Panc1 (cell line): ENCODE results near the gene DSCAML1. TPM values are rescaled to one million over a fixed set of nuclear protein-coding genes. Genes with fewer than 3 reads are reported as not detected.

Source experiments
- ATAC-seq: fragments of 200-7000 bp; cut with Tn5 transposase; 2 replicates; pipeline ENCODE4 v1.9.1; 2020; ENCODE audit warnings: mild to moderate bottlenecking, moderate library complexity
- BruUV-seq: library from RNA; stranded (reverse); fragments of 400-500 nt; replicated peaks from 2 replicates; lab custom pipeline; 2021; lab: Mats Ljungman, UMichigan
- CTCF ChIA-PET: fragments of 300-600 bp; sonication (Branson Sonifier 250); formaldehyde crosslinking; loops from one replicate; lab custom pipeline; 2022; ENCODE audit warnings: antibody characterized with exemption; lab: Charles Lee
- POLR2A ChIA-PET: fragments of 300-600 bp; sonication (Branson Sonifier 250); formaldehyde crosslinking; loops from one replicate; lab custom pipeline; 2022; ENCODE audit warnings: antibody characterized with exemption; lab: Charles Lee
- DNase-seq: peaks from one replicate; pipeline ENCODE4 v3.0.0-alpha.2; 2010; ENCODE audit warnings: low read depth, low spot score
- H3K27ac ChIP-seq: 2 replicates; pipeline ENCODE4 v1.5.1; 2011; ENCODE audit warnings: mild to moderate bottlenecking, low read length, inconsistent platforms
- H3K27me3 ChIP-seq: fragments of 200-500 bp; sonication (Bioruptor generic); 2 replicates; pipeline ENCODE4 v1.6.0; 2014; ENCODE audit warnings: low read length, inconsistent platforms; ENCODE audit not compliant: control insufficient read depth, insufficient read depth
- H3K36me3 ChIP-seq: fragments of 200-500 bp; sonication (Bioruptor generic); 2 replicates; pipeline ENCODE4 v1.5.1; 2014; ENCODE audit warnings: inconsistent platforms, mild to moderate bottlenecking, low read length, moderate library complexity; ENCODE audit not compliant: control insufficient read depth, insufficient read depth
- H3K4me1 ChIP-seq: 2 replicates; pipeline ENCODE4 v1.5.1; 2011; ENCODE audit warnings: inconsistent platforms, mild to moderate bottlenecking, low read length, moderate library complexity; ENCODE audit not compliant: control insufficient read depth, insufficient read depth
- H3K4me3 ChIP-seq, 2 experiments: 2 replicates each; pipeline ENCODE4 v1.5.1; 2011 to 2012; ENCODE audit warnings: low read depth in 2 of 2, low read length in 2 of 2, mild to moderate bottlenecking in 2 of 2, inconsistent platforms in 1 of 2, moderate library complexity in 1 of 2
- H3K9me3 ChIP-seq: fragments of 200-500 bp; sonication (Bioruptor generic); 2 replicates; pipeline ENCODE4 v1.5.1; 2014; ENCODE audit warnings: low read depth, mild to moderate bottlenecking, inconsistent platforms, low read length, moderate library complexity; ENCODE audit not compliant: control insufficient read depth, insufficient read depth
- POLR2AphosphoS5 ChIP-seq: IDR thresholded peaks from 2 replicates; pipeline ENCODE4 v1.6.1; 2012; ENCODE audit warnings: mild to moderate bottlenecking, low read depth, low read length, moderate library complexity
- SIN3A ChIP-seq: IDR thresholded peaks from 2 replicates; pipeline ENCODE4 v1.6.1; 2012; ENCODE audit warnings: low read depth, mild to moderate bottlenecking, low read length, moderate library complexity, borderline replicate concordance; ENCODE audit not compliant: insufficient read depth
- TCF7L2 ChIP-seq: IDR thresholded peaks from 2 replicates; pipeline ENCODE4 v1.6.1; 2011; ENCODE audit warnings: mild to moderate bottlenecking, low read depth, low read length, inconsistent platforms
- in situ Hi-C: cut with HindIII; loops from 2 replicates; pipeline ENCODE4 v1.10.0; 2016; ENCODE audit warnings: low sequenced_read_pairs, low pct_unique_long_range_greater_than_20kb
- intact Hi-C: fragments of 100-400 bp; cut with micrococcal nuclease; formaldehyde crosslinking; loops from one replicate; pipeline ENCODE4 v1.10.0; 2022; ENCODE audit not compliant: unreplicated experiment
- total RNA-seq: library from RNA; stranded (reverse); gene quantifications from one replicate; pipeline ENCODE4 v1.2.1, GENCODE V29; 2021; ENCODE audit not compliant: unreplicated experiment
- TF ChIP-seq, protein P1 (sequence below), 2 experiments: IDR thresholded peaks; 2 replicates each; pipeline ENCODE4 v1.6.1; 2011 to 2012; ENCODE audit warnings: low read depth in 2 of 2, control low read depth in 1 of 2, low read length in 1 of 2, mild to moderate bottlenecking in 1 of 2, moderate library complexity in 1 of 2; ENCODE audit not compliant: insufficient read depth in 1 of 2
- TF ChIP-seq, protein P2 (sequence below): fragments of 450-650 bp; IDR thresholded peaks from 2 replicates; pipeline ENCODE4 v1.5.1; 2017; ENCODE audit warnings: mild to moderate bottlenecking

The DSCAML1 gene
- total RNA-seq, 1 experiment from 2014 or later = 1.6 TPM

GRCh38 chr11:117794772-117795629, 2.0 kb downstream of the DSCAML1 start:
- H3K27me3 ChIP-seq = peaks cover 32% of the 10 kb centered on the region
- in situ Hi-C loops (no loop called here), intact Hi-C loops (no loop called here)
- H3K4me3 ChIP-seq = no peak overlapping the region
- TF ChIP-seq, protein P1, sequence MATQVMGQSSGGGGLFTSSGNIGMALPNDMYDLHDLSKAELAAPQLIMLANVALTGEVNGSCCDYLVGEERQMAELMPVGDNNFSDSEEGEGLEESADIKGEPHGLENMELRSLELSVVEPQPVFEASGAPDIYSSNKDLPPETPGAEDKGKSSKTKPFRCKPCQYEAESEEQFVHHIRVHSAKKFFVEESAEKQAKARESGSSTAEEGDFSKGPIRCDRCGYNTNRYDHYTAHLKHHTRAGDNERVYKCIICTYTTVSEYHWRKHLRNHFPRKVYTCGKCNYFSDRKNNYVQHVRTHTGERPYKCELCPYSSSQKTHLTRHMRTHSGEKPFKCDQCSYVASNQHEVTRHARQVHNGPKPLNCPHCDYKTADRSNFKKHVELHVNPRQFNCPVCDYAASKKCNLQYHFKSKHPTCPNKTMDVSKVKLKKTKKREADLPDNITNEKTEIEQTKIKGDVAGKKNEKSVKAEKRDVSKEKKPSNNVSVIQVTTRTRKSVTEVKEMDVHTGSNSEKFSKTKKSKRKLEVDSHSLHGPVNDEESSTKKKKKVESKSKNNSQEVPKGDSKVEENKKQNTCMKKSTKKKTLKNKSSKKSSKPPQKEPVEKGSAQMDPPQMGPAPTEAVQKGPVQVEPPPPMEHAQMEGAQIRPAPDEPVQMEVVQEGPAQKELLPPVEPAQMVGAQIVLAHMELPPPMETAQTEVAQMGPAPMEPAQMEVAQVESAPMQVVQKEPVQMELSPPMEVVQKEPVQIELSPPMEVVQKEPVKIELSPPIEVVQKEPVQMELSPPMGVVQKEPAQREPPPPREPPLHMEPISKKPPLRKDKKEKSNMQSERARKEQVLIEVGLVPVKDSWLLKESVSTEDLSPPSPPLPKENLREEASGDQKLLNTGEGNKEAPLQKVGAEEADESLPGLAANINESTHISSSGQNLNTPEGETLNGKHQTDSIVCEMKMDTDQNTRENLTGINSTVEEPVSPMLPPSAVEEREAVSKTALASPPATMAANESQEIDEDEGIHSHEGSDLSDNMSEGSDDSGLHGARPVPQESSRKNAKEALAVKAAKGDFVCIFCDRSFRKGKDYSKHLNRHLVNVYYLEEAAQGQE (IDR thresholded peaks at IDR 0.05; ENCODE audit: insufficient read depth in 1 of 2, low read depth in 2 of 2, low read length in 1 of 2) = no peak
- TF ChIP-seq TCF7L2 = no peak
- TF ChIP-seq POLR2AphosphoS5 = no peak
- TF ChIP-seq, protein P2, sequence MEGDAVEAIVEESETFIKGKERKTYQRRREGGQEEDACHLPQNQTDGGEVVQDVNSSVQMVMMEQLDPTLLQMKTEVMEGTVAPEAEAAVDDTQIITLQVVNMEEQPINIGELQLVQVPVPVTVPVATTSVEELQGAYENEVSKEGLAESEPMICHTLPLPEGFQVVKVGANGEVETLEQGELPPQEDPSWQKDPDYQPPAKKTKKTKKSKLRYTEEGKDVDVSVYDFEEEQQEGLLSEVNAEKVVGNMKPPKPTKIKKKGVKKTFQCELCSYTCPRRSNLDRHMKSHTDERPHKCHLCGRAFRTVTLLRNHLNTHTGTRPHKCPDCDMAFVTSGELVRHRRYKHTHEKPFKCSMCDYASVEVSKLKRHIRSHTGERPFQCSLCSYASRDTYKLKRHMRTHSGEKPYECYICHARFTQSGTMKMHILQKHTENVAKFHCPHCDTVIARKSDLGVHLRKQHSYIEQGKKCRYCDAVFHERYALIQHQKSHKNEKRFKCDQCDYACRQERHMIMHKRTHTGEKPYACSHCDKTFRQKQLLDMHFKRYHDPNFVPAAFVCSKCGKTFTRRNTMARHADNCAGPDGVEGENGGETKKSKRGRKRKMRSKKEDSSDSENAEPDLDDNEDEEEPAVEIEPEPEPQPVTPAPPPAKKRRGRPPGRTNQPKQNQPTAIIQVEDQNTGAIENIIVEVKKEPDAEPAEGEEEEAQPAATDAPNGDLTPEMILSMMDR = no peak
- TF ChIP-seq SIN3A = no peak
- peaks cover 10% of the 10 kb centered on the region for H3K4me1 ChIP-seq
- DNase-seq (no peak), ATAC-seq (no peak)
- H3K27ac ChIP-seq = no peak overlapping the region
- ChIA-PET CTCF (no interaction called here), POLR2A (no interaction called here)
- H3K36me3 ChIP-seq = no peaks in the 10 kb centered on the region; the same call in 1 of the 2 replicates
- no TSS peak for BruUV-seq
- H3K9me3 ChIP-seq = no peaks in the 10 kb centered on the region

DNA sequence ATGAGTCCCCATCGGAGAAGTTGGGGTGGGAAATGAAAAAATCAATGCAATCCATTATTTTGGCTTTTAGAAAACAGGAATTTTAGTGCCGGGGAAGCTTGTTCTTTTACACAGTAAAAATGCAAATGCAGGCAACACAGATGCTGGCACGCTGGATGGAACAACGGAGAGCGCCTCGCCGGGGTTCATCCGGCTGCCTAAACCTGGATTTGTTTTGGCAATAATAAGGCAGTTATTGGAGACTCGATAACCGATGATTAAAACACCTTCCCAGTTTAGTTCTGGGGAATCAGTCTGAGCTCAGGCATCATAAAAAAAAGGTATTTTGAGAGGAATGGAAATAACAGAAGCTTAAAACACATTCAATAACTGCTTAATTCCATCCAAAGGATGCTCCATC, 2.9 kb downstream of the DSCAML1 start:
- CTCF ChIA-PET = no interaction called here
- ATAC-seq = no peak
- TF ChIP-seq TCF7L2 (no peak), SIN3A (no peak), POLR2AphosphoS5 (no peak)
- TF ChIP-seq, protein P2 = no peak
- TF ChIP-seq, protein P1 (IDR thresholded peaks at IDR 0.05; ENCODE audit: insufficient read depth in 1 of 2, low read depth in 2 of 2, low read length in 1 of 2) = no peak
- no TSS peak for BruUV-seq
- Histone ChIP-seq H3K27ac (no peak overlapping the region), H3K4me3 (no peak overlapping the region), H3K9me3 (no peaks in the 10 kb centered on the region), H3K4me1 (peaks cover 10% of the 10 kb centered on the region), H3K27me3 (peaks cover 37% of the 10 kb centered on the region), H3K36me3 (no peaks in the 10 kb centered on the region; the same call in 1 of the 2 replicates)
- POLR2A ChIA-PET = no interaction called here
- in situ Hi-C loops (no loop called here), intact Hi-C loops (no loop called here)
- no peak for DNase-seq
